ENCODE results near the gene FUT4.

DNA sequence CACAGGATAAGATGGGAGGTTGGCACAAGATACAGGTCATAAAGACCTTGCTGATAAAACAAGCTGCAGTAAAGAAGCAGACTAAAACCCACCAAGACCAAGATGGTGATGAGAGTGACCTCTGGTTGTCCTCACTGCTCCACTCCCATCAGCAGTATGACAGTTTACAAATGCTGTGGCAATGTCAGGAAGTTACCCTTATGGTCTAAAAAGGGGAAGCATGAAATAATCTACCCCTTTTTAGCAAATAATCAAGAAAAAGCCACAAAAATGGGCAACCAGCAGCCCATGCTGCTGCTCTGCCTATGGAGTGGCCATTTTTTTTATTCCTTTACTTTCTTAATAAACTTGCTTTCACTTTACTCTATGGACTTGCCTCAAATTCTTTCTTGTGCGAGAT lies 14.7 kb downstream of the FUT4 start:
- no peak for TF ChIP-seq POLR2AphosphoS5 (IDR thresholded peaks at IDR 0.05; ENCODE audit: low read depth, low read length)
- TF ChIP-seq, protein P1, sequence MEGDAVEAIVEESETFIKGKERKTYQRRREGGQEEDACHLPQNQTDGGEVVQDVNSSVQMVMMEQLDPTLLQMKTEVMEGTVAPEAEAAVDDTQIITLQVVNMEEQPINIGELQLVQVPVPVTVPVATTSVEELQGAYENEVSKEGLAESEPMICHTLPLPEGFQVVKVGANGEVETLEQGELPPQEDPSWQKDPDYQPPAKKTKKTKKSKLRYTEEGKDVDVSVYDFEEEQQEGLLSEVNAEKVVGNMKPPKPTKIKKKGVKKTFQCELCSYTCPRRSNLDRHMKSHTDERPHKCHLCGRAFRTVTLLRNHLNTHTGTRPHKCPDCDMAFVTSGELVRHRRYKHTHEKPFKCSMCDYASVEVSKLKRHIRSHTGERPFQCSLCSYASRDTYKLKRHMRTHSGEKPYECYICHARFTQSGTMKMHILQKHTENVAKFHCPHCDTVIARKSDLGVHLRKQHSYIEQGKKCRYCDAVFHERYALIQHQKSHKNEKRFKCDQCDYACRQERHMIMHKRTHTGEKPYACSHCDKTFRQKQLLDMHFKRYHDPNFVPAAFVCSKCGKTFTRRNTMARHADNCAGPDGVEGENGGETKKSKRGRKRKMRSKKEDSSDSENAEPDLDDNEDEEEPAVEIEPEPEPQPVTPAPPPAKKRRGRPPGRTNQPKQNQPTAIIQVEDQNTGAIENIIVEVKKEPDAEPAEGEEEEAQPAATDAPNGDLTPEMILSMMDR (IDR thresholded peaks at IDR 0.05 in 2 of 3, conservative IDR thresholded peaks at IDR 0.05 in 1 of 3; ENCODE audit: borderline replicate concordance in 1 of 3, insufficient read depth in 1 of 3, low read depth in 2 of 3, low read length in 2 of 3): no peak
- no peak for TF ChIP-seq TCF7L2 (IDR thresholded peaks at IDR 0.05; ENCODE audit: borderline replicate concordance, extremely low read depth, insufficient read depth, insufficient read length)
